ENCODE results near the gene KCNJ16.

- TF ChIP-seq CTCF (IDR thresholded peaks at IDR 0.05) (no peak), BHLHE40 (IDR thresholded peaks at IDR 0.05; ENCODE audit: low read depth, low read length) (no peak), CBX2 (IDR thresholded peaks at IDR 0.05; ENCODE audit: borderline replicate concordance, low read depth) (no peak), REST (IDR thresholded peaks at IDR 0.05) (no peak), MAFK (IDR thresholded peaks at IDR 0.05; ENCODE audit: partially characterized antibody) (no peak)
Measured at GRCh38 chr17:70171159-70171558, 96.1 kb downstream of the KCNJ16 start.

All from A549 (cell line).